Measurements from ENCODE around the gene DIPK1C. TPM values are rescaled to one million over a fixed set of nuclear protein-coding genes. Genes with fewer than 3 reads are reported as not detected.

The DIPK1C gene
- total RNA-seq, 2 experiments from 2014 or later, result not detected

DNA sequence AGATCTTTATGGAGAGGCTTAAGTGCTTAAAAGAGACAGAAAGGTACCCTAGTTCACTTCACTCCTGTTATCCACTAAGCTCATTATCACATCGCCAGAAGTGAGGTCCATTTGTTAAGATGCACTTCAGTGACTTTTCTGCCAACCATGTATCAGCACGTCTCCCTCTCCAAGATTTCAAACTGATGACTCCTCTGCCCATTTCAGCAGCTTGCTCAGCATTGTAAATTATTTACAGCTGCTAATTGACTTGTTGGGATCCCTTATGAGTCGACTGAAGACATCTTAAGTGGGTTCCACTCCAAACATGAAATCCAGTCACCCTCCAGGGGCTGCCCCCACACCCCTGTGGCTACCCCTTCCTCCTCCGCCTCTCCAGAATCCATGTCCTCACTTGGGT lies 37.3 kb downstream of the DIPK1C start:
- POLR2A ChIA-PET, result interaction anchor here (1.1 kb wide), 1 partner anchor 46 kb away, joined by 3 read pairs; no protein-coding TSS in a partner anchor
- Mint-ChIP-seq H3K36me3 (ENCODE audit: low read depth) (no peaks in the 10 kb centered on the region), H3K4me1 (ENCODE audit: low read depth) (no peaks in the 10 kb centered on the region), H3K27me3 (no peaks in the 10 kb centered on the region), H3K9me3 (no peaks in the 10 kb centered on the region), H3K4me3 (no peak overlapping the region), H3K27ac (no peak overlapping the region)
- Histone ChIP-seq H3K27ac (ENCODE audit: low read depth in 1 of 2, low read length in 2 of 2) (no peak overlapping the region), H3K36me3 (ENCODE audit: insufficient read depth, low read length) (no peaks in the 10 kb centered on the region), H3K4me1 (ENCODE audit: insufficient read depth, low read length) (no peaks in the 10 kb centered on the region), H3K27me3 (ENCODE audit: control insufficient read depth in 1 of 2, insufficient read depth in 2 of 2, low read length in 2 of 2) (no peaks in the 10 kb centered on the region), H3K9me3 (ENCODE audit: control insufficient read depth in 1 of 2, insufficient read depth in 1 of 2, low read length in 2 of 2) (no peaks in the 10 kb centered on the region), H3K4me3 (ENCODE audit: low read length) (no peak overlapping the region)
- TF ChIP-seq, protein P1, sequence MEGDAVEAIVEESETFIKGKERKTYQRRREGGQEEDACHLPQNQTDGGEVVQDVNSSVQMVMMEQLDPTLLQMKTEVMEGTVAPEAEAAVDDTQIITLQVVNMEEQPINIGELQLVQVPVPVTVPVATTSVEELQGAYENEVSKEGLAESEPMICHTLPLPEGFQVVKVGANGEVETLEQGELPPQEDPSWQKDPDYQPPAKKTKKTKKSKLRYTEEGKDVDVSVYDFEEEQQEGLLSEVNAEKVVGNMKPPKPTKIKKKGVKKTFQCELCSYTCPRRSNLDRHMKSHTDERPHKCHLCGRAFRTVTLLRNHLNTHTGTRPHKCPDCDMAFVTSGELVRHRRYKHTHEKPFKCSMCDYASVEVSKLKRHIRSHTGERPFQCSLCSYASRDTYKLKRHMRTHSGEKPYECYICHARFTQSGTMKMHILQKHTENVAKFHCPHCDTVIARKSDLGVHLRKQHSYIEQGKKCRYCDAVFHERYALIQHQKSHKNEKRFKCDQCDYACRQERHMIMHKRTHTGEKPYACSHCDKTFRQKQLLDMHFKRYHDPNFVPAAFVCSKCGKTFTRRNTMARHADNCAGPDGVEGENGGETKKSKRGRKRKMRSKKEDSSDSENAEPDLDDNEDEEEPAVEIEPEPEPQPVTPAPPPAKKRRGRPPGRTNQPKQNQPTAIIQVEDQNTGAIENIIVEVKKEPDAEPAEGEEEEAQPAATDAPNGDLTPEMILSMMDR (IDR thresholded peaks at IDR 0.05), result no peak
- CTCF ChIA-PET, result no interaction called here
- ATAC-seq (ENCODE audit: poor library complexity) (no peak), DNase-seq (no peak)
- intact Hi-C loops (cut with DNase I, micrococcal nuclease), result no loop called here

DNA sequence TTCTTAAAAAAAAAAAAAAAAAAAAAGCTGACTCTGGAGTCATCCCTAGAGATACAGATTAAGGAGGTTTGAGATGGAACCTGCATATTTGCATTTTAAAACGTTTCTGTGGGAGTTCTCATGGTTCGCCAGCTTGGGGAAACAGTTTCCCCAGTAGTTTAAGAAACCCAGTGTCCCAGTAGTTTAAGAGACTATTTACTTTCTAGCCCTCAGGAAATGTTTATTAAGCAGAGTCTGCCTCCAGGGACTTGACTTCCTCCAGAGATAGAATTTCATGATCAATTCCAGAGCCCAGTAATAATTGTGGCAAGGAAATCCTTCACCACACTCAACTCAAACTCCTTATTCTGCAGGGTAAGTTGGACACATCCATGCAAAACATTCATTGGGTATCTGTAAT lies 39.1 kb downstream of the DIPK1C start:
- CTCF ChIA-PET, result no interaction called here
- H3K9me3 ChIP-seq (ENCODE audit: control insufficient read depth in 1 of 2, insufficient read depth in 1 of 2, low read length in 2 of 2), result no peaks in the 10 kb centered on the region
- intact Hi-C loops (cut with DNase I, micrococcal nuclease), result no loop called here

DNA sequence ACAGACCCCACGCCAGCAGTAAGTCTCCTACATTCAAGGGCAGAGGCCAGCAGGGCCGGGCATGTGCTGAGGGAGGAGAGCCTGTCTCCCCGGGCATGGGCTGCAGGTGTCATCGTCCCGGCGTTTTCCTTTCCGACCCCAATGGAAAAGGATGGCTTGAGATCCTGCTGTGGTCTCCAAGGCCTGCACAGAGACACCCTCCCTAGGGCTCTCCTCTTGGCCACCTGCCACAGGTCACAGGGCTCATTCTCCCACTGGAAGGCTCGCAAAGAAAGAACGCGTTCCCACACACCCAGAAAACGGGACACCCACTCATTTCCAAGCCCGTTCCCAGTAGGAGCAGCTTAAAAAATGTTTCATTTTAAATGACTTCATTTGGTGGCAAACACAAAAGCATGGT lies 41.0 kb downstream of the DIPK1C start:
- ATAC-seq (ENCODE audit: poor library complexity) (no peak), DNase-seq (no peak)
- Histone ChIP-seq H3K27ac (ENCODE audit: low read depth in 1 of 2, low read length in 2 of 2) (no peak overlapping the region), H3K4me3 (ENCODE audit: low read length) (no peak overlapping the region), H3K4me1 (ENCODE audit: insufficient read depth, low read length) (peaks cover 9% of the 10 kb centered on the region), H3K36me3 (ENCODE audit: insufficient read depth, low read length) (no peaks in the 10 kb centered on the region), H3K27me3 (ENCODE audit: control insufficient read depth in 1 of 2, insufficient read depth in 2 of 2, low read length in 2 of 2) (no peaks in the 10 kb centered on the region), H3K9me3 (ENCODE audit: control insufficient read depth in 1 of 2, insufficient read depth in 1 of 2, low read length in 2 of 2) (no peaks in the 10 kb centered on the region)
- TF ChIP-seq, protein P1 (IDR thresholded peaks at IDR 0.05), result no peak
- Mint-ChIP-seq H3K27ac (no peak overlapping the region), H3K36me3 (ENCODE audit: low read depth) (no peaks in the 10 kb centered on the region), H3K27me3 (no peaks in the 10 kb centered on the region), H3K4me1 (ENCODE audit: low read depth) (no peaks in the 10 kb centered on the region), H3K9me3 (no peaks in the 10 kb centered on the region), H3K4me3 (no peak overlapping the region)
- ChIA-PET CTCF (no interaction called here), POLR2A (no interaction called here)
- intact Hi-C loops (cut with DNase I, micrococcal nuclease), result no loop called here

More for the DNA sequence above, 39.1 kb downstream of the DIPK1C start:
- TF ChIP-seq, protein P1 (IDR thresholded peaks at IDR 0.05), result no peak
- H3K36me3 Mint-ChIP-seq (ENCODE audit: low read depth), result no peaks in the 10 kb centered on the region
- Histone ChIP-seq H3K27ac (ENCODE audit: low read depth in 1 of 2, low read length in 2 of 2) (no peak overlapping the region), H3K36me3 (ENCODE audit: insufficient read depth, low read length) (no peaks in the 10 kb centered on the region), H3K4me3 (ENCODE audit: low read length) (no peak overlapping the region), H3K4me1 (ENCODE audit: insufficient read depth, low read length) (no peaks in the 10 kb centered on the region), H3K27me3 (ENCODE audit: control insufficient read depth in 1 of 2, insufficient read depth in 2 of 2, low read length in 2 of 2) (no peaks in the 10 kb centered on the region)
- H3K4me1 Mint-ChIP-seq (ENCODE audit: low read depth), result no peaks in the 10 kb centered on the region
- H3K9me3 Mint-ChIP-seq, result no peaks in the 10 kb centered on the region
- H3K4me3 Mint-ChIP-seq, result no peak overlapping the region
- H3K27ac Mint-ChIP-seq, result no peak overlapping the region
- DNase-seq (no peak), ATAC-seq (ENCODE audit: poor library complexity) (no peak)
- POLR2A ChIA-PET, result no interaction called here
- H3K27me3 Mint-ChIP-seq, result no peaks in the 10 kb centered on the region
